Stomach smooth muscle (tissue), 2 donors: Measurements from ENCODE around the gene NUDT9.
"Not testable (repeated sequence)": the region's sequence is repeated elsewhere in the genome, so short reads cannot be mapped to it uniquely, and the experiment has no call there.

Source experiments
- H3K27ac ChIP-seq: one replicate; pipeline ENCODE4 v1.7.0; 2013; ENCODE audit warnings: mild to moderate bottlenecking, low read length, inconsistent platforms
- H3K27me3 ChIP-seq, 2 donors: one replicate each; pipeline ENCODE4 v1.7.0; 2013; ENCODE audit warnings: low read length in 2 of 2; ENCODE audit not compliant: insufficient read depth in 2 of 2, control insufficient read depth in 1 of 2
- H3K36me3 ChIP-seq, 2 donors: one replicate each; pipeline ENCODE4 v1.7.0; 2013; ENCODE audit warnings: low read length in 2 of 2; ENCODE audit not compliant: control insufficient read depth in 2 of 2, insufficient read depth in 2 of 2
- H3K4me1 ChIP-seq: one replicate; pipeline ENCODE4 v1.7.0; 2013; ENCODE audit warnings: low read length; ENCODE audit not compliant: control insufficient read depth, insufficient read depth
- H3K4me3 ChIP-seq, 2 donors: one replicate each; pipeline ENCODE4 v1.7.0; 2013; ENCODE audit warnings: low read length in 2 of 2
- H3K9ac ChIP-seq, 2 donors: one replicate each; pipeline ENCODE4 v1.7.0; 2013; ENCODE audit warnings: low read length in 2 of 2, mild to moderate bottlenecking in 1 of 2
- H3K9me3 ChIP-seq, 2 donors: one replicate each; pipeline ENCODE4 v1.7.0; 2013; ENCODE audit warnings: low read length in 2 of 2; ENCODE audit not compliant: control insufficient read depth in 2 of 2
- donor health status: healthy.
- donor health status: Pancreatic carcinoma.

The NUDT9 gene

GRCh38 chr4:87461281-87461700 is 38.9 kb downstream of the NUDT9 start:
- Histone ChIP-seq H3K4me1 (no peaks in the 10 kb centered on the region), H3K4me3 (no peak overlapping the region), H3K27me3 (no peaks in the 10 kb centered on the region), H3K36me3 (peaks cover 3% of the 10 kb centered on the region in 2 donors), H3K27ac (no peak overlapping the region), H3K9me3 (no peaks in the 10 kb centered on the region), H3K9ac (no peak overlapping the region)

DNA sequence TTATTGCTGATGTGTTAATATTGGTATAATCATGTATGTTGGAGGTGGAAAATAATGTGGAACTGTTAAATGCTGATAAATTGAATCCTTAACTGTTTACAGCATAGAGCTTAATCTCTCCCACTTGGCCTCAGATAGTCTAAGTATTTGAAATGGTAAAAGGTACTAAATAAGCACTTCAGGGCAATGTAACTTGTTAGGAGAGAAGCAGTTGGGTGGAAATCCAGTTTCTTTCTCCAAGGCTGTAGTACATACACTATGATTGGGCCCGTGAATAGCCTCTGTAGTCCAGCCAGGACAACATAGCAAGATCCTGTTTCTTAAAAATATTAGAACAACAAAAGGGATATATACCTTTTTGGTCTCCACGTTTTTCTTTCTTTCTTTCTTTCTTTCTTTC is 39.7 kb downstream of the NUDT9 start:
- H3K9me3 ChIP-seq: no peaks in the 10 kb centered on the region
- no peaks in the 10 kb centered on the region for H3K27me3 ChIP-seq
- H3K36me3 ChIP-seq: peaks cover 3% of the 10 kb centered on the region in 2 donors
- no peak overlapping the region for H3K9ac ChIP-seq
- no peaks in the 10 kb centered on the region for H3K4me1 ChIP-seq
- H3K4me3 ChIP-seq: no peak overlapping the region
- H3K27ac ChIP-seq: no peak overlapping the region

GRCh38 chr4:87465739-87466366 is 43.5 kb downstream of the NUDT9 start:
- no peaks in the 10 kb centered on the region for H3K27me3 ChIP-seq
- H3K4me1 ChIP-seq: no peaks in the 10 kb centered on the region
- H3K36me3 ChIP-seq: peaks cover 0 to 4% of the 10 kb centered on the region in 2 donors
- H3K27ac ChIP-seq: no peak overlapping the region
- no peak overlapping the region for H3K4me3 ChIP-seq
- no peak overlapping the region for H3K9ac ChIP-seq
- H3K9me3 ChIP-seq: no peaks in the 10 kb centered on the region

DNA sequence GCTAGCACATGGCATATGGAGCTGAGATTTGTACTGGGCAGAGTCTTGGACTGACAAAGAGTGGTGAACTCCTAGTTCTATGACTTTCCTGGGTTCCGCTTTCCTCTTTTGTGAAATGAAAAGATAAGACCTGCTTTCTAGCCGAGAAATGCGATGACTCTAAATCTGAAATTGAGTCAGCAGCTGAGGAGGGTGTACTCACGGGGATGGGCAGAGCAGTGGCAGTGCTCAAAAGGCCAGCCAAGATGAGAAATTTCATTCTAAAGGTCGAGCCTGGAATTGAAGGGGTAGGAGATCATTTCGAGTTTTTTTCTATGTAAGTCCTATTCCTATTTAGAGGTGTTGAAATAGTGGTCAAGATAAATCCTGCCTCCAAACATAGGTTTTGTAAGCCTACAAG is 47.0 kb downstream of the NUDT9 start:
- Histone ChIP-seq H3K4me3 (no peak overlapping the region), H3K27me3 (no peaks in the 10 kb centered on the region), H3K27ac (no peak overlapping the region), H3K9ac (no peak overlapping the region), H3K36me3 (peaks cover 9 to 16% of the 10 kb centered on the region in 2 donors), H3K4me1 (no peaks in the 10 kb centered on the region), H3K9me3 (no peaks in the 10 kb centered on the region)

GRCh38 chr4:87476934-87477333 is 54.6 kb downstream of the NUDT9 start:
- H3K4me1 ChIP-seq: peaks cover 3% of the 10 kb centered on the region
- H3K4me3 ChIP-seq: no peak overlapping the region
- peak overlapping the region; percentile 20 for H3K27ac ChIP-seq
- H3K27me3 ChIP-seq: no peaks in the 10 kb centered on the region
- H3K36me3 ChIP-seq: peaks cover 64 to 68% of the 10 kb centered on the region in 2 donors
- no peak overlapping the region for H3K9ac ChIP-seq
- H3K9me3 ChIP-seq: no peaks in the 10 kb centered on the region

- peaks cover 63 to 73% of the 10 kb centered on the region in 2 donors for H3K36me3 ChIP-seq
Measured at GRCh38 chr4:87478732-87479250, 56.4 kb downstream of the NUDT9 start.

GRCh38 chr4:87481377-87481776 is 59.0 kb downstream of the NUDT9 start:
- peaks cover 7% of the 10 kb centered on the region for H3K4me1 ChIP-seq
- no peaks in the 10 kb centered on the region for H3K9me3 ChIP-seq
- no peak overlapping the region for H3K4me3 ChIP-seq
- H3K27ac ChIP-seq: no peak overlapping the region
- peaks cover 48 to 55% of the 10 kb centered on the region in 2 donors for H3K36me3 ChIP-seq
- no peaks in the 10 kb centered on the region for H3K27me3 ChIP-seq
- no peak overlapping the region for H3K9ac ChIP-seq

More at GRCh38 chr4:87478732-87479250, 56.4 kb downstream of the NUDT9 start:
- Histone ChIP-seq H3K27ac (peak overlapping the region; percentile 12), H3K9ac (no peak overlapping the region), H3K27me3 (no peaks in the 10 kb centered on the region), H3K4me1 (peaks cover 7% of the 10 kb centered on the region), H3K4me3 (no peak overlapping the region), H3K9me3 (no peaks in the 10 kb centered on the region)

- not testable (repeated sequence) for H3K9ac ChIP-seq, H3K4me3 ChIP-seq, H3K4me1 ChIP-seq, H3K27ac ChIP-seq, H3K9me3 ChIP-seq, H3K27me3 ChIP-seq
- H3K36me3 ChIP-seq: peaks cover 38 to 43% of the 10 kb centered on the region in 2 donors
Measured at GRCh38 chr4:87483247-87483646, 60.9 kb downstream of the NUDT9 start.

DNA sequence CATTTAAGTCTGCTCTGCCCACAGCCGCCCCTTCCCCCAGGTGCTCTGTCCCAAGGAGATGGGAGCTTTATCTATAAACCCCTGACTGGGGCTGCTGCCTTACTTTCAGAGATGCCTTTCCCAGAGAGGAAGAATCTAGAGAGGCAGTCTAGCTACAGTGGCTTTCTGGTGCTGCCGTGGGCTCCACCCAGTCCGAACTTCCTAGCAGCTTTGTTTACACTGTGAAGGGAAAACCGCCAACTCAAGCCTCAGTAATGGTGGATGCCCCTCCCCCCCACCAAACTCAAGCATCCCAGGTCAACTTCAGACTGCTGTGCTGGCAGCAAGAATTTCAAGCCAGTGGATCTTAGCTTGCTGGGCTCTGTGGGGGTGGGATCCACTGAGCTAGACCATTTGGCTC is 66.3 kb downstream of the NUDT9 start:
- not testable (repeated sequence) for H3K27me3 ChIP-seq, H3K9ac ChIP-seq, H3K9me3 ChIP-seq, H3K4me3 ChIP-seq
- H3K27ac ChIP-seq: peak overlapping the region; percentile 71
- H3K4me1 ChIP-seq: peaks cover 24% of the 10 kb centered on the region
- H3K36me3 ChIP-seq: peaks cover 48 to 50% of the 10 kb centered on the region in 2 donors

DNA sequence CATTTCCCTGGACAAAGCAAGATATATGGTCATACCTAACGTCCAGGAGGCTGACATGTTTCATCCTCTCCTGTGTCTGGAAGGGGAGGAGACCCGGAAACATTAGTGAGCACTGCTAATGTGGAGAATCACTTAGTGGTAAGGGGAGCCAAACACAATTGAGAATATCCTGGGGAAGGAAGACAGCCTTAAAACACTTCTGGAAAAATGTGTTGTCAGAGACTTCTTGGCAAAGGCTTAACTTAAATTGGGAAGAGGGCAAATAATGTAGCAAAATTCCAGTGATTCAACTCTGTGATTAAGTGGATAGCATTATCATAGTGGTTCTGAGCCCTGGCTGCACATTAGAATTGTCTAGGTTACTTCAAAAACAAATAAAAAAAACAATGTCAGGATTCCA is 67.3 kb downstream of the NUDT9 start:
- Histone ChIP-seq H3K9ac (no peak overlapping the region), H3K4me3 (no peak overlapping the region), H3K27ac (peak overlapping the region; percentile 71), H3K9me3 (no peaks in the 10 kb centered on the region), H3K4me1 (peaks cover 29% of the 10 kb centered on the region), H3K36me3 (peaks cover 58 to 59% of the 10 kb centered on the region in 2 donors), H3K27me3 (no peaks in the 10 kb centered on the region)

GRCh38 chr4:87490664-87491369 is 68.4 kb downstream of the NUDT9 start:
- Histone ChIP-seq H3K36me3 (peaks cover 60 to 63% of the 10 kb centered on the region in 2 donors), H3K4me1 (peaks cover 29% of the 10 kb centered on the region), H3K27ac (peak overlapping the region; percentile 24), H3K9me3 (no peaks in the 10 kb centered on the region), H3K9ac (no peak overlapping the region), H3K27me3 (no peaks in the 10 kb centered on the region), H3K4me3 (no peak overlapping the region)
